GM12878 (cell line): ENCODE data around the gene GALNT12. TPM values are rescaled to one million over a fixed set of nuclear protein-coding genes. Genes with fewer than 3 reads are reported as not detected.

Experiments used
- ATAC-seq: fragments of 200-7000 bp; cut with Tn5 transposase; 3 replicates; pipeline ENCODE4 v1.9.1; 2020; ENCODE audit warnings: mild to moderate bottlenecking, moderate library complexity
- BruUV-seq: library from RNA; stranded (reverse); fragments of 400-500 nt; replicated peaks from 2 replicates; lab custom pipeline; 2021; lab: Mats Ljungman, UMichigan
- CTCF ChIA-PET: fragments of 300-600 bp; sonication (Branson Sonifier 250); formaldehyde crosslinking; extraction: SDS; loops from one replicate; lab custom pipeline; 2021; ENCODE audit warnings: inconsistent platforms; lab: Yijun Ruan, JAX
- POLR2A ChIA-PET: fragments of 350-600 bp; formaldehyde crosslinking; extraction: SDS; loops from one replicate; lab custom pipeline; 2021; ENCODE audit warnings: inconsistent platforms; lab: Charles Lee
- RAD21 ChIA-PET: fragments of 300-600 bp; sonication (Branson Sonifier 250); formaldehyde crosslinking; loops from one replicate; lab custom pipeline; 2023; ENCODE audit warnings: antibody characterized with exemption; ENCODE audit not compliant: unreplicated experiment; lab: Charles Lee
- SMC1A ChIA-PET: fragments of 300-600 bp; sonication (Branson Sonifier 250); formaldehyde crosslinking; loops from one replicate; lab custom pipeline; 2023; ENCODE audit not compliant: unreplicated experiment, uncharacterized antibody; lab: Charles Lee
- DNase-seq: peaks from one replicate; pipeline ENCODE4 v3.0.0-alpha.2; 2011; ENCODE audit warnings: low read depth, low spot score
- FAIRE-seq: peaks from 3 replicates; lab custom pipeline; 2011; peaks lifted over from hg19 to GRCh38; lab: Jason Lieb, UNC
- H2AFZ ChIP-seq: 2 replicates; pipeline ENCODE4 v1.6.0; 2011; ENCODE audit warnings: low read depth, low read length, control low read depth; ENCODE audit not compliant: control insufficient read depth
- H3K27ac ChIP-seq: 2 replicates; pipeline ENCODE4 v1.5.1; 2011; ENCODE audit warnings: control low read depth; ENCODE audit not compliant: control insufficient read depth, insufficient read depth
- H3K27me3 ChIP-seq, 2 experiments: replicated peaks in 1 of 2; 2 replicates each; pipeline versions ENCODE4 v1.6.0 to v1.6.1; 2011; ENCODE audit warnings: low read length in 1 of 2; ENCODE audit not compliant: control insufficient read depth in 2 of 2, insufficient read depth in 2 of 2
- H3K36me3 ChIP-seq, 2 experiments: 2 replicates each; pipeline ENCODE4 v1.5.1; 2011; ENCODE audit warnings: low read length in 1 of 2; ENCODE audit not compliant: control insufficient read depth in 2 of 2, insufficient read depth in 2 of 2
- H3K4me1 ChIP-seq: 2 replicates; pipeline ENCODE4 v1.6.1; 2011; ENCODE audit warnings: mild to moderate bottlenecking, low read length, moderate library complexity, mixed read lengths; ENCODE audit not compliant: control insufficient read depth, insufficient read depth
- H3K4me2 ChIP-seq: 2 replicates; pipeline ENCODE4 v1.6.0; 2011; ENCODE audit warnings: control low read depth; ENCODE audit not compliant: control insufficient read depth, insufficient read depth
- H3K4me3 ChIP-seq: fragments of 200-600 bp; sonication (generic); 2 replicates; pipeline ENCODE4 v1.5.1; 2016
- H3K79me2 ChIP-seq: 2 replicates; pipeline ENCODE4 v1.6.0; 2011; ENCODE audit warnings: low read length; ENCODE audit not compliant: control insufficient read depth, insufficient read depth
- H3K9ac ChIP-seq: 2 replicates; pipeline ENCODE4 v1.8.0; 2011; ENCODE audit warnings: low read length, control low read depth, mixed read lengths; ENCODE audit not compliant: control insufficient read depth, insufficient read depth
- H3K9me3 ChIP-seq: replicated peaks from 3 replicates; pipeline ENCODE4 v1.5.1; 2011; ENCODE audit warnings: mild to moderate bottlenecking, low read length; ENCODE audit not compliant: control insufficient read depth, insufficient read depth
- H4K20me1 ChIP-seq: 2 replicates; pipeline ENCODE4 v1.6.0; 2011; ENCODE audit not compliant: control insufficient read depth, insufficient read depth
- WGBS: methylation state at CpG from one replicate; pipeline ENCODE4 v1.1.6; 2016; ENCODE audit warnings: low lambda C conversion rate; ENCODE audit not compliant: insufficient replicate concordance, insufficient coverage; ENCODE audit errors: missing lambda C conversion rate; 5-methylcytosine and 5-hydroxymethylcytosine counted together
- in situ Hi-C: fragments of 300-500 bp; cut with MboI; formaldehyde crosslinking; loops from 9 replicates; pipeline ENCODE4 v1.14.3; 2018; ENCODE audit warnings: mixed read lengths
- intact Hi-C: fragments of 100-400 bp; cut with micrococcal nuclease; formaldehyde crosslinking; loops from one replicate; pipeline ENCODE4 v1.14.2; 2022; ENCODE audit not compliant: unreplicated experiment
- polyA plus RNA-seq, 11 experiments: library from polyadenylated mRNA; depleted of rRNA in 4 of 11; unstranded in 6 of 11; stranded (reverse) in 5 of 11; fragments of >200 nt; fragmentation: Nextera tagmentation in 4 of 11; fragmentation: Illumina TruSeq in 1 of 11; extraction: Ambion mirVana in 4 of 11; extraction: Trizol in 1 of 11; gene quantifications; 1 replicate in 1 of 11; 2 replicates in 10 of 11; pipeline versions ENCODE4 v1.2.1 to v1.2.3, GENCODE V29; 2011 to 2016; ENCODE audit warnings: inconsistent platforms in 2 of 11, missing spikeins in 2 of 11, low read depth in 1 of 11
- total RNA-seq, 4 experiments: library from RNA; depleted of rRNA in 3 of 4; stranded (reverse); fragments of >200 nt in 3 of 4; fragmentation: Illumina TruSeq in 1 of 4; extraction: Trizol in 1 of 4; gene quantifications; 2 replicates each; pipeline versions ENCODE4 v1.2.1 to v1.2.3, GENCODE V29; 2013 to 2021
- TF ChIP-seq, protein P1 (sequence below), 3 experiments: IDR thresholded peaks in 2 of 3; conservative IDR thresholded peaks in 1 of 3; 2 replicates each; pipeline ENCODE4 v1.5.1; 2011; ENCODE audit warnings: low read depth in 3 of 3, low read length in 3 of 3, mild to moderate bottlenecking in 3 of 3, control low read depth in 2 of 3, moderate library complexity in 2 of 3, inconsistent platforms in 1 of 3, mixed read lengths in 1 of 3; ENCODE audit not compliant: control insufficient read depth in 2 of 3, insufficient read depth in 1 of 3; ENCODE audit errors: extremely low read depth in 1 of 3
- TF ChIP-seq, protein P2 (sequence below): IDR thresholded peaks from 2 replicates; pipeline ENCODE4 v1.6.1; 2012; ENCODE audit warnings: low read depth, low read length, improper control_type of control experiment

Gene GALNT12
- total and polyA plus RNA-seq, 10 of the 15 experiments (the other 5 are each of a cell fraction or from before 2014, with no cell fraction given) = 0.13 to 5.3 (median 3.2) TPM

DNA sequence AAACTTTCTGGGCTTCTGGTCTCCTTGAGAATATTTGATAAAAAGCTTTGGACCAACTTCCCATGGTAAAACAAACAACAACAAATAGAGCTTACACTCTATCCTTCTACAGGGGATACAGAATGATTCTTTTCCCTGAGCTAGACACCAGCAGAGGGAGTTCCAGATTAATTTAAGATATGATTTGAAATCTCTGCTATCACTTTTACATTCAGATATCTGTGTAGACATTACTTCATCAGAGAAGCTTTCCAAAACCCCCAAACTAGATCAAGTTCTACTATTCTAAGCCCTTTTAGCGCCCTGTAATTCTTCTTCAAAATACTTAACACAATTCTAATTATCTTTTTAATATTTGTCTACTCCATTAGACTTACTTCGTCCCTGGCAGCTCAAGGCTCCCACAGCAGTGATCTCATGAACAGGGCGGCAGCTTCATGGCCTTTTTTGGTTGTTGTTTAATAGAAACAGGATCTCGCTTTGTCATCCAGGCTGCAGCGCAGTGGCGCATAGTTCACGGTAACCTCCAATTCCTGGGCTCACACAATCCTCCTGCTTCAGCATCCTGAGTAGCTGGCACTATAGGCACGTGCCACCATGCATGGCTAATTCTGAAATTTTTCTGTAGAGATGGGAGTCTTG is 955 bp upstream of the GALNT12 start:
- Histone ChIP-seq H3K9ac (no peak overlapping the region), H2AFZ (no peak overlapping the region), H3K4me2 (no peak overlapping the region), H3K9me3 (no peaks in the 10 kb centered on the region), H3K36me3 (no peaks in the 10 kb centered on the region), H3K79me2 (no peaks in the 10 kb centered on the region), H3K27ac (no peak overlapping the region), H3K27me3 (peaks cover 2 to 3% of the 10 kb centered on the region in 2 experiments), H3K4me3 (no peak overlapping the region), H4K20me1 (no peaks in the 10 kb centered on the region), H3K4me1 (0 out of 2 replicates have a peak, but pooled peaks cover 4% of the 10 kb centered on the region)
- in situ Hi-C loops = no loop called here
- FAIRE-seq = no peak
- SMC1A ChIA-PET = interaction anchor here (1.1 kb wide), 1 partner anchor 8 kb away, joined by 3 read pairs; no protein-coding TSS in a partner anchor
- CTCF ChIA-PET = interaction anchor here (1.0 to 2.0 kb wide), 2 partner anchors 31 to 192 kb away, joined by 3 to 4 read pairs; no protein-coding TSS in a partner anchor
- TF ChIP-seq, protein P1, sequence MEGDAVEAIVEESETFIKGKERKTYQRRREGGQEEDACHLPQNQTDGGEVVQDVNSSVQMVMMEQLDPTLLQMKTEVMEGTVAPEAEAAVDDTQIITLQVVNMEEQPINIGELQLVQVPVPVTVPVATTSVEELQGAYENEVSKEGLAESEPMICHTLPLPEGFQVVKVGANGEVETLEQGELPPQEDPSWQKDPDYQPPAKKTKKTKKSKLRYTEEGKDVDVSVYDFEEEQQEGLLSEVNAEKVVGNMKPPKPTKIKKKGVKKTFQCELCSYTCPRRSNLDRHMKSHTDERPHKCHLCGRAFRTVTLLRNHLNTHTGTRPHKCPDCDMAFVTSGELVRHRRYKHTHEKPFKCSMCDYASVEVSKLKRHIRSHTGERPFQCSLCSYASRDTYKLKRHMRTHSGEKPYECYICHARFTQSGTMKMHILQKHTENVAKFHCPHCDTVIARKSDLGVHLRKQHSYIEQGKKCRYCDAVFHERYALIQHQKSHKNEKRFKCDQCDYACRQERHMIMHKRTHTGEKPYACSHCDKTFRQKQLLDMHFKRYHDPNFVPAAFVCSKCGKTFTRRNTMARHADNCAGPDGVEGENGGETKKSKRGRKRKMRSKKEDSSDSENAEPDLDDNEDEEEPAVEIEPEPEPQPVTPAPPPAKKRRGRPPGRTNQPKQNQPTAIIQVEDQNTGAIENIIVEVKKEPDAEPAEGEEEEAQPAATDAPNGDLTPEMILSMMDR (IDR thresholded peaks at IDR 0.05 in 2 of 3, conservative IDR thresholded peaks at IDR 0.05 in 1 of 3; ENCODE audit: control insufficient read depth in 2 of 3, extremely low read depth in 1 of 3, insufficient read depth in 1 of 3, low read depth in 3 of 3, low read length in 3 of 3) = 0 out of 6 replicates have a peak, but pooled peaks of 1 of the 3 experiments have one; percentile 5
- TF ChIP-seq, protein P2, sequence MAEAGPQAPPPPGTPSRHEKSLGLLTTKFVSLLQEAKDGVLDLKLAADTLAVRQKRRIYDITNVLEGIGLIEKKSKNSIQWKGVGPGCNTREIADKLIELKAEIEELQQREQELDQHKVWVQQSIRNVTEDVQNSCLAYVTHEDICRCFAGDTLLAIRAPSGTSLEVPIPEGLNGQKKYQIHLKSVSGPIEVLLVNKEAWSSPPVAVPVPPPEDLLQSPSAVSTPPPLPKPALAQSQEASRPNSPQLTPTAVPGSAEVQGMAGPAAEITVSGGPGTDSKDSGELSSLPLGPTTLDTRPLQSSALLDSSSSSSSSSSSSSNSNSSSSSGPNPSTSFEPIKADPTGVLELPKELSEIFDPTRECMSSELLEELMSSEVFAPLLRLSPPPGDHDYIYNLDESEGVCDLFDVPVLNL = no peak
- POLR2A ChIA-PET = no interaction called here
- 73% methylated on average over 8 of the region's 8 CpGs for WGBS
- no peak for ATAC-seq
- intact Hi-C loops = no loop called here
- RAD21 ChIA-PET = no interaction called here
- no peak for DNase-seq
- no TSS peak for BruUV-seq
